ENCODE results near the gene IFNA2. TPM values are rescaled to one million over a fixed set of nuclear protein-coding genes. Genes with fewer than 3 reads are reported as not detected.

The IFNA2 gene
- total RNA-seq, 1 donor from 2014 or later: not detected

GRCh38 chr9:21412107-21412506 is 26.9 kb upstream of the IFNA2 start:
- intact Hi-C loops (cut with micrococcal nuclease): no loop called here
- Histone ChIP-seq H3K4me1 (no peaks in the 10 kb centered on the region), H3K36me3 (no peaks in the 10 kb centered on the region), H3K27me3 (ENCODE audit: low read depth) (peaks cover 35% of the 10 kb centered on the region), H3K27ac (replicated peaks) (no peak overlapping the region), H3K4me3 (no peak overlapping the region), H3K9me3 (replicated peaks) (no peaks in the 10 kb centered on the region)
- TF ChIP-seq CTCF (IDR thresholded peaks at IDR 0.05; ENCODE audit: borderline replicate concordance): no peak
- DNase-seq: no peak

GRCh38 chr9:21408817-21409216 is 23.6 kb upstream of the IFNA2 start, which contains the start of gene IFNA8:
Gene IFNA8, plus strand, starts transcription at chr9:21409117. Its CDS starts 60 bp downstream, at chr9:21409177.
- no peak for TF ChIP-seq CTCF (IDR thresholded peaks at IDR 0.05; ENCODE audit: borderline replicate concordance)
- intact Hi-C loops (cut with micrococcal nuclease): no loop called here
- Histone ChIP-seq H3K36me3 (no peaks in the 10 kb centered on the region), H3K27ac (replicated peaks) (no peak within 1 kb of the TSS), H3K27me3 (ENCODE audit: low read depth) (peaks cover 34% of the 10 kb centered on the region), H3K4me1 (no peaks in the 10 kb centered on the region), H3K4me3 (no peak within 1 kb of the TSS), H3K9me3 (replicated peaks) (no peaks in the 10 kb centered on the region)
- DNase-seq: no peak

GRCh38 chr9:21404146-21404545 is 18.9 kb upstream of the IFNA2 start:
- TF ChIP-seq CTCF (IDR thresholded peaks at IDR 0.05; ENCODE audit: borderline replicate concordance): no peak
- H3K27ac ChIP-seq (replicated peaks): no peak overlapping the region
- H3K36me3 ChIP-seq: no peaks in the 10 kb centered on the region
- intact Hi-C loops (cut with micrococcal nuclease): no loop called here
- no peaks in the 10 kb centered on the region for H3K9me3 ChIP-seq (replicated peaks)
- H3K4me3 ChIP-seq: no peak overlapping the region
- DNase-seq: no peak
- peaks cover 9% of the 10 kb centered on the region for H3K4me1 ChIP-seq
- peaks cover 55% of the 10 kb centered on the region for H3K27me3 ChIP-seq (ENCODE audit: low read depth)

GRCh38 chr9:21402386-21403251 is 17.4 kb upstream of the IFNA2 start:
- H3K4me1 ChIP-seq: peaks cover 9% of the 10 kb centered on the region
- H3K36me3 ChIP-seq: no peaks in the 10 kb centered on the region
- no peak for TF ChIP-seq CTCF (IDR thresholded peaks at IDR 0.05; ENCODE audit: borderline replicate concordance)
- peak overlapping the region; percentile 55 for H3K4me3 ChIP-seq
- DNase-seq: no peak
- H3K27ac ChIP-seq (replicated peaks): no peak overlapping the region
- H3K27me3 ChIP-seq (ENCODE audit: low read depth): peaks cover 64% of the 10 kb centered on the region
- intact Hi-C loops (cut with micrococcal nuclease): no loop called here
- no peaks in the 10 kb centered on the region for H3K9me3 ChIP-seq (replicated peaks)

GRCh38 chr9:21399956-21400355 is 14.8 kb upstream of the IFNA2 start:
- peaks cover 91% of the 10 kb centered on the region for H3K27me3 ChIP-seq (ENCODE audit: low read depth)
- intact Hi-C loops (cut with micrococcal nuclease): loop anchor here (5.0 kb wide), 1 partner anchor 73 kb away; no protein-coding TSS in a partner anchor

More at GRCh38 chr9:21399956-21400355, 14.8 kb upstream of the IFNA2 start:
- no peak overlapping the region for H3K4me3 ChIP-seq
- no peaks in the 10 kb centered on the region for H3K9me3 ChIP-seq (replicated peaks)
- H3K36me3 ChIP-seq: no peaks in the 10 kb centered on the region
- no peak for TF ChIP-seq CTCF (IDR thresholded peaks at IDR 0.05; ENCODE audit: borderline replicate concordance)
- peaks cover 17% of the 10 kb centered on the region for H3K4me1 ChIP-seq
- no peak overlapping the region for H3K27ac ChIP-seq (replicated peaks)
- no peak for DNase-seq

Data from left ventricle myocardium inferior (tissue), 1 donor.